ENCODE data around the gene CCL25.

Gene CCL25

DNA sequence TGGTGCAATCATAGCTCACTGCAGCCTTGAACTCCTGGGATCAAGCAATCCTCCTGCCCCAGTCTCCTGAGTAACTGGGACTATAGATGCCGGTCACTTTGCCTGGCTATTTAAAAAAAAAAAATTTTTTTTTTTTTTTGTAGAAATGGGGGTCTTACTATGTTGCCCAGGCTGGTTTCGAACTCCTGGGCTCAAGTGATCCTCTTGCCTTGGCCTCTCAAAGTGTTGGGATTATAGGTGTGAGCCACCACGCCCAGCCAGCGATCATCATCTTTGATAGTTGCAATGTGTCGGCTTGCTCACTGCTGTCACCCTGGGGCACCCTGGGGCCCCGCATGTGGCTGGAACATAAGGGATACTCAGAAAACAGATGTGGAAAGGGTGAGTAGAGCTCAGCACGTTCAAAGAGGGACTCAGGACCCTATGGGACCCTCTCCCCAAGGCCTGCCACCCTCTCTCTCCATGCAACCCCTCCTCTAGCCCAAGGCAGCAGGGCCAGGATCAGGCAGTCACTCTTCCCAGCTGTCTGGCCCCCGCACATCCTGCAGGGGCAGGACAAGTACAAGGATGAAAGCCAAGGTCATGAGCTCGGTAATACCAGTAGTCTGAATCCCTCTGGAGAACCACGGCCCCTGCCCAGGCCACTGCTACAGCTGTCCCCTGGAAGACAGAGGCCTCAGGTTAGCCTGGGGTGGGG is 6.5 kb upstream of the CCL25 start:
- no peak for DNase-seq

DNA sequence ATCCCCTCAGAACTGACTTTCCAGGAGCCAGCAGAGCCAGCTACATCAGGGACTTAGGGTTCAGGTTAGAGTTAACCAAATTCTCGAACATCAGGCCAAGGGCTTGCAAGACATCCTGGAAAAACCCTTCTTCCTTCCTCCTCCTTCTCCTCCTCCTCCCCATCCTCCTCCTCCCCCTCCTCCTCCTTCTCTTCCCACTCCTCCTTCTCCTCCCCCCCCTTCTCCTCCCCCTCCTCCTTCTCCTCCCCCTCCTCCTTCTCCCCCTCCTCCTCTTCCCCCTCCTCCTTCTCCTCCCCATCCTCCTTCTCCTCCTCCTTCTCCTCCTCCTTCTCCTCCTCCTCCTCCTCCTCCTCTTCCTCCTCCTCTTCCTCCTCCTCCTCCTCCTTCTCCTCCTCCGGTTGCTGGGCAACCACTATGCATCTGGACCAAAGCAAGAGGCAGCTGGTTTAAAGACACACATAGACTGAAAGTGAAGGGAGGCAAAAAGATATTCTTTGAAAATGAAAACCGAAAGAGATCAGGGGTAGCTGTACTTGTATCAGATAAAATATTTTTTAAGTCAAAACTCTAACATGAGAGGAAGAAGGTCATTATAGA is 5.9 kb upstream of the CCL25 start:
- no peak for DNase-seq

DNA sequence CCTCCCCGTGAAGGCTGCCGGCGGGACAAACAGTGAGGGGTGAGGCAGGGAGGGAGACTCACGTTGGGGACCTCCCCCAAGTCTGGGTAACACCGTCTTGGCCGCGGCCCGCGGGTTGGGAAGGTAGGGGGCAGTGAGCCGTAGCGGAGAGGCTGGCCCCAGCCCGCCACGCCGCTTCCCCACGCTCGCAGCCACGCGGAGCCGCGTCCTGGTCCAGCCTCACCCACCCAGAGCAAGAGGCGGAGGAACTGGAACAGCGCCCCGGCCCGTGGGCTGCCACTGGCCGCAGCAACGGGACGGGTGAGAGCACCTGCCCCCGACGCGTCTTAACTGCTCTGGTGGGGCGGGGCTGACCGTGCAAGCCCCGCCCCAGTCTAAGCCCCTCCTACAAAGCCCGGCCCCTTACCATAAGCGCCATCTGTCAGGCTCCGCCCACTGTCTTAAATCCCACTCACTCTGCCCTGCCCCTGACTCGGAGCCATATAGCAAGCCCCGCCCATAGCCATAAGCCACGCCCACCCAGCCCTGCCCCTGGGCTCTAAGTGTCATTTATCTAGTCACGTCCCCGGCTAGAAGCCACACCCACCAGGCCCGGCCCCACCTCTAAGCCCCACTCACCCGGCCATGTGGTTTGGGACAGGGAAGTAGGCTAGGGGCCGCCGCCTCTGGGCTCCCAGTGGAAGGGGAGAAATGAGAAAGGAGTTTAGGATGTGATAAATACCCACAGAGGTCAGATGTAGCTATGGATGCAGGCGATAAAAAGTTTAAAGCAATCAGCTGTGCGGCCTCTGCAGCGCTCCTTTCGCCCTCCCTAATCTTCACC is 2.1 kb upstream of the CCL25 start:
- DNase-seq, result peak; percentile 88

DNA sequence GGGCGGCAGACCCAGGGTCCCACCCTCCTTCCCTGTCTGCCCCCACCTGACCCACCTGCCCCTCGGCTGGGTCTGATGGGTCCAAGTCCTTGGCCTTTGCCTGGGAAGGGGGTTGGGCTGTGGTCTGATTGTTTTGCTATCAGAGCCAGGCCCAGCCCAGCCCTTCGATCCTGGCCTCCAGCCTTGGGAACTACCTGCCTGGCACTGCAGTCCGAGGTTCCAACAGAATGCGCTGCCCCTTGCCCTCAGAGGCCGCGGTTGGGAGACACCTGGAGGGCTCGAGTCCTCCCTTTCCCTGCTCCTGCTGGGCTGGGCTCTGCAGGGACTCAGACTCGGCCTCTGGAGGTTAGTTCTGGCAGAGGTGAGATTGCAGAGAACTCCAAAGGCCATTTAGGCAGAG is 1.6 kb downstream of the CCL25 start:
- DNase-seq, result no peak

DNA sequence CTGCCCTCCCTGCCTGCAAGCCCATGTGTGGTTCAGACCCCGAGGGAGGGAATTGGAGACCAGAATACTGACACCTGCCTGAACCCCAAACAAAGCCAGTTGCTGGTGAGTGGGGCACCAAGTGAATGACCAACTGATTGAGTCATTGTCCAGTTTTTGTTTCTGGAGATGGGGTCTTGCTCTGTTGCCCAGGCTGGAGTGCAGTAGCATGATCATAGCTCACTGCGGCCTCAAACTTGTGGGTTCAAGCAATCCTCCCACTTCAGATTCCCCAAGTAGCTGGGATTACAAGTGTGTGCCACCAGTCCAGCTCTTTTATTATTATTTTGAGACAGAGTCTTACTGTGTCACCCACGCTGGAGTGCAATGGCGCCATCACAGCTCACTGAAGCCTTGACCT is 4.0 kb downstream of the CCL25 start:
- no peak for DNase-seq

DNA sequence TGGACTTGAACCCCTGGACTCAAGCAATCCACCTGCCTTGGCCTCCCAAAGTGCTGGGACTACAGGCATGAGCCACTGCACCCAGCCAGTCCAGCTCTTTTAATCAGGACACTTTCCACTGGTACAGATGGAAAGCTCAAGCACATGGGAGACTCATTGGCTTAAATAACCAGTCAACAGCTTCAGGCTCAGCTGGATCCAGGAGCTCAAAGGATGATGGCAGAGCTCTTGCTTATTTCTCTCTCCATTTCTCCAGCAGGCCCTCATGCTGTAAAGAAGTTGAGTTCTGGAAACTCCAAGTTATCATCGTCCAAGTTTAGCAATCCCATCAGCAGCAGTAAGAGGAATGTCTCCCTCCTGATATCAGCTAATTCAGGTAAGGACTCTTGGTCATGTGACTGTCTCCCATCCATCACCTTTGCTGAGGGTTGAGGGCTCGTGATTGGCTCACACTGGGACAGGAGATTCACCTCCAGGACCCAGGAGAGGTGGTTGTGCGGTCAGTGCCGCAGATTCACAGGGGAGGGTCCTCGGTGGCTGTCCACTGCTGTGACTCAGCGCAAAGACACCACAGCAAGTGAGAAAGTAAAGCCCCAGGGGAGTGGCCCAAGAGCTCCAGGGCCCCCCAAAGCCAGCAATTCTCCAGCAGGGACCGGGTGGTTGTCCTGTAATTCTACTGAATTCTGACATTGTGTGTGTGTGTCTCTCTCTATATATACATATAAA is 5.1 kb downstream of the CCL25 start:
- no peak for DNase-seq

DNA sequence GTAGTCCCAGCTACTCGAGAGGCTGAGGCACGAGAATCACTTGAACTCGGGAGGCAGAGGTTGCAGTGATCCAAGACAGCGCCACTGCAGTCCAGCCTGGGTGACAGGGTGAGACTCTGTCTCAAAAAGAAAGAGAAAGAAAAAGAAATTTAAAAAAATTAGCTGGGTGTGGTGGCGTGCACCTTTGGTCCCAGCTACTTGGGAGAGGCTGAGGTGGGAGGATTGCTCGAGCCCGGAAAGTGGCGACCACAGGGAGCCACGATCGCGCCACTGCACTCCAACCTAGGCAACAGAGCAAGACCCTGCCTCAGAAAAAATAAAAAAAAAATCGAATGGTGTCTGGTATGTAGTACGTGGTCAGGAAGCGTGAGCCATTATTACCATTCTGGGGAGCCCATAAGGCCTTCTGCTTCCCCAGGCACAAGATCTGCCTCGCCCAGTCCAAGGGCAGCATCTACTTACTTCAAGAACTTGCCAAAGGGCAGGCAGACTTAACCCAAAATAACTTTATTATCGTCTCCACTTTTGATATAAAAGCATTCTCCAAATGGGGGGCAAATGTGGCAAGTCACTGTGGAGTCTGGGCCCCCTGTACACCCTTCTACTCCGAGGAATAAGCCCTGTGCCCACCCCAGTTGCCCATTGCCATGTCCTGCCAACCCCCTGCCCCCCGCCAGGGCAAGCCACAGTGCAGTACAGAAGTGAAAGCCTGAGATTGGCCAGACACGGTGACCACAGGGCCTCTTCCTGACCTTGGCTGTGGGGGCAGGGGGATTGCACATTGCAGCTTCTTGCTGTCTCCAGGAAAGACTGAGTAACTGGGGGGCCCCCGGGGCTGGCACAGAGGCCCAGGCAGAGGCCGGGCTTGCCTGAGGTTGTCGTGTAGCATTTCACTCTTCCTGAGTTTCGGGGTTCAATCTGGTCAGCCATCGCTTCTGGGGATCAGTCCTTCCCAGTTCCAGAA is 12.6 kb downstream of the CCL25 start:
- DNase-seq, result no peak

DNA sequence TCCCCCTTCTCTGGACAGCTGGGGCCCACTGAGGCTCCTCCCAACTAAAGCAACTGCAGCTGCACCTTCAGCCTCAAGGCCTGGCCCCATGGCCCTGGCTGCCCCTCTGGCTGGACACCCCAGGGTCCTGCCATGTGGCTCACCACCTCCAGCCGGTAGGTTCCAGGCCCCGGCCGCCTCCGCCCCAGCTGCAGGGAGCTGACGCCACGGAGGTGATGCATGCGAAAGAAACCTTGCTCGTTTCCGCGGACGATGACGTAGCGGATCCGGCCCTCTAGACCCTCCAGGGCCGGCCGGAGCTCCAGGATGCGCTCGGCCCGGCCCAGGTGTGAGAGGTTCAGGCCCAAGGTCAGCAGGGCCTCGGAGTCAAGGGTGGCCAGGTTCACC is 13.3 kb downstream of the CCL25 start:
- DNase-seq, result no peak

DNA sequence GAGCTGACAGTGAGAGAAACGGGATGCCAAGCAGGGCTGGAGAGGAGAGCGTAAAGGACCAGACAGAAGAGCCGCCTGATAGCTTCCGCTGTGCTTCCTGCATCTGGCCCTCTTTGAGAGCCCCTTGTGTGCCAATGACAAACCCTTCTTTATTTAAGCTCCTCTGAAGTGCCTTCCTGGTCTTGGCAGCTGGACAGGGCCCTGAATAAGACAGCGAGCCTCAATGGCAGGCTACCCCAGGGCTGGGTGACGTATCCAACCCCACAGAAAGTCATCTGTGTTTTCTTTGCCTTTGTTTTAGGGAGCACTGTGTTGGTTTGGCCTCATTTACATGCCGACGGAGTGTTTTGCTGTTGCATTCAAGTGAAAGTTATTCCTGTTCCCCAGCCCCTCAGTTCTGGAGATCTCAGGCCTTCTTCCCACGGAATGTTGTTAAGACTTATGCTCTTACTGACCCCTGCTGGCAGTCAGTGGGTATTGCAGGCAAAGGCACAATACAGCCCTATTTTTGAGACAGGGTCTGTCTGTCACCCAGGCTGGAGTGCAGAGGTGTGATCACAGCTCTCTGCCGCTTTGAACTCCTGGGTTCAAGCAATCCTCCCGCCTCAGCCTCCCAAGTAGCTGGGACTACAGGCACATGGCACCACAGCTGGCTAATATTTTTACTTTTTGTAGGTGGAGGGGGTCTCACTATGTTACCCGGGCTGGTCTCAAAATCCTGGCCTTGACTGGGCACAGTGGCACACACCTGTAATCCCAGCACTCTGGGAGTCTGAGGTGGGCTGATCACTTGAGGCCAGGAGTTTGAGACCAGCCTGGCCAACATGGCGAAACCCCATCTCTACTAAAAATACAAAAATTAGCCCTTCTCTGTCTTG is 16.8 kb downstream of the CCL25 start:
- DNase-seq, result no peak

DNA sequence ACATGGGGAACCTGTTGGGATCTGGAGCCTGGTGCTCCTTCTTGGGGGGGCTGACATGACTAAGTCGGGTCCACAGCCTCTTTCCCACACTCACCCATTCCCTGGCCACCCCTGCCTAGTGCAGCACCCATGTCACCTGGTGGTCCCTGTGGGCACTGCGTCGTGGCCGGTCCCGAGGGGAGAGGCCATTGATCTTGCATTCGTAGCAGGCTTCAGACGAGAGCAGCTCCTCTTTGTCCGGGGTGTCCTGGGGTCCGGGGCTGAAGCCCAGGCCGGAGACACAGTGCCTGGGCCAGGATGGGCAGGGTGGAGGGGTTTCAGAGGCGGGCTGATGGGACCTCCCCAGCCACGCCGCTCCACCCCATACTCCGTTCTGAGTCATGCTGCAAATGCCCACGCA is 19.4 kb downstream of the CCL25 start:
- no peak for DNase-seq

DNA sequence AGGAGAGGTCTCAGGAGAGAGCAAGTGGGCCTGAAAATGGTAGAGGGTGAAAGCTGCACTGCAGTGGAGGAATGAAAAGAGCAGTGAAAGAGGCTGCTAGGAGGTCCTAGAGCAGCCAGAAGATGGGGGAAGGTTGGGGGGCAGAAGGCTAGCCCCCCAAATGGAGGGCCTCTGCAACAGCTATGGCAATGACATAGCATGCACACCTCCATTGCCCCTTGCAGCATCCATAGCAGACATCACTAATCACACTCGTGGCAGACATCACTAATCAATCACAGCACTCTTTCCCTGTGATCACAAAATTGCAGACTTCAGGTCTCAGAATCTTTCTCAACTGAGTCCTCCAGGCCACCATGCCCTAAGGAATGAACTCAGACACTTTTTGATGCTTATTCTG is 21.9 kb downstream of the CCL25 start:
- no peak for DNase-seq

DNA sequence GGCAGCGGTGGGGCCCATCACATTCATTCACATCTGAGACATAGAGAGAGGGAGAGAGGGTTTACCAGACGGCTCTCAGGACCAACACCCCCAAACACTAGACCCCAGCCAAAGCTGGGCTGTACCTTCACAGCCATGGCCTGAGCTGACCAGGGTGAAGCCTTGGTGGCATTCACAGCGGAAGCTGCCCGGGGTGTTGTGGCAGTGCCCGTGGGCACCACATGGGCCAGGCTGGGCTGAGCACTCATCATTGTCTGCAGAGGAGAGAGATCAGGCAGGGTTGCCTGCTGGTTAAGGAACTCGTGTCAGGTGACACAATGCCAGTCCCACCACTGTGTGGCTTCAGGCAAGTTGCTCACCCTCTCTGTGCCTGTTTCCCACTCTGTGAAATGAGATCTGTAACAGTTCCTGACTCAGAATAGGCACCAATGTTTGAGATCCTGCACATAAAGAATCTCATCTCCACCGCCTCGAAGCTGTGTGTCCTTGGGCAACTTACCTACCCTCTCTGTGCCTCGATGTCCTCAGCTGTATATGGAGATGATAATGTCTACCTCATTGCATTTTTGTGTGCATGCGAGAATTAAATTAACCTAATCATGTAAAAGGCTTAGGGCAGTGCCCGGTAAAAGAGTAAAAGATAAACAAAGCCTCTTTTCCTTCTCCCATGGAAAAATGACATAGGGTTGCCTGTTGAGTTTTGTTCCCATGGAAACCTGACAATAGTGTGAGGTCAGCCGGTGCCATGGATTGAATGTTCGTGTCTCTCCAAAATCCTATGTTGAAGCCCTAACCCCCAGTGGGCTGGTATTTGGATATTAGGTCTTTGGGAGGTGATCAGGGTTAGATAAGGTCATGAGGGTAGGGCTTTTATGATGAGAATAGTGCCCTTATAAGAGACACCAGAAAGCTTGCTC is 22.9 kb downstream of the CCL25 start:
- no peak for DNase-seq

DNA sequence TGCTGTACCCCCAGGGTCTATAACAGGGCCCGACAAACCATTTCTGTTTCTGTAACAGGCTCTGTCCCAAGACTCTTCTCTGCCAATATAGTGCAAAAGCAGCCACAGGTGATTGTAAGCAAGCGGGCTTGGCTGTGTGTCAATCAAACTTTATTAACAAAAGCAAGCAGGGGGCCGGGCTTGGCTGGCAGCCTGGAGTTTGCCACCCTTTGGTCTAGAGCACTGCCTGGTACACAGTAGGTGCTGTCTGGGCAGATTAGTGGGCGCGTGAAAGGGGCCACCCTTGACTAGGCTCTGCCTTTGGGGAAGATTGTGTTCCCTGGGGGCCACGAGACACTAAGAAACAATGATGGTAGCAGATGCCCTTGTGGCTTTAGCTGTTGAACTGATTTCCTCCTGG is 27.4 kb downstream of the CCL25 start:
- no peak for DNase-seq

DNA sequence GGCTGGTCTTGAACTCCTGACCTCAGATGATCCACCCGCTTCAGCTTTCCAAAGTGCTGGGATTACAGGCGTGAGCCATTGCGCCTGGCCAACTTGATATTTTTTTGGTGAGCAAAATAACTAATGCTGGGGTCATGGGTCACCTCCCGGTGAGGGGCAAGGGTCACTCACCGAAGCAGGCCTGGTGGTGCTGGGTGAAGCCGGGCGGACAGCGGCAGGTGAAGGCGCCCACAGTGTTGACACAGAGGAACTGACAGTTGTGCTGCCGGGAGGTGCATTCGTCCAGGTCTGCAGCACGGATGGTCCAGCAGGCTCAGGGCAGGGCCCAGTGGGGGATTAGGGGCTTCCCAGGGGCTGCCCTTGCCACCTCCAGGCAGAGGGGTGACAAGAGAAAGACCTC is 28.3 kb downstream of the CCL25 start:
- DNase-seq, result no peak

DNA sequence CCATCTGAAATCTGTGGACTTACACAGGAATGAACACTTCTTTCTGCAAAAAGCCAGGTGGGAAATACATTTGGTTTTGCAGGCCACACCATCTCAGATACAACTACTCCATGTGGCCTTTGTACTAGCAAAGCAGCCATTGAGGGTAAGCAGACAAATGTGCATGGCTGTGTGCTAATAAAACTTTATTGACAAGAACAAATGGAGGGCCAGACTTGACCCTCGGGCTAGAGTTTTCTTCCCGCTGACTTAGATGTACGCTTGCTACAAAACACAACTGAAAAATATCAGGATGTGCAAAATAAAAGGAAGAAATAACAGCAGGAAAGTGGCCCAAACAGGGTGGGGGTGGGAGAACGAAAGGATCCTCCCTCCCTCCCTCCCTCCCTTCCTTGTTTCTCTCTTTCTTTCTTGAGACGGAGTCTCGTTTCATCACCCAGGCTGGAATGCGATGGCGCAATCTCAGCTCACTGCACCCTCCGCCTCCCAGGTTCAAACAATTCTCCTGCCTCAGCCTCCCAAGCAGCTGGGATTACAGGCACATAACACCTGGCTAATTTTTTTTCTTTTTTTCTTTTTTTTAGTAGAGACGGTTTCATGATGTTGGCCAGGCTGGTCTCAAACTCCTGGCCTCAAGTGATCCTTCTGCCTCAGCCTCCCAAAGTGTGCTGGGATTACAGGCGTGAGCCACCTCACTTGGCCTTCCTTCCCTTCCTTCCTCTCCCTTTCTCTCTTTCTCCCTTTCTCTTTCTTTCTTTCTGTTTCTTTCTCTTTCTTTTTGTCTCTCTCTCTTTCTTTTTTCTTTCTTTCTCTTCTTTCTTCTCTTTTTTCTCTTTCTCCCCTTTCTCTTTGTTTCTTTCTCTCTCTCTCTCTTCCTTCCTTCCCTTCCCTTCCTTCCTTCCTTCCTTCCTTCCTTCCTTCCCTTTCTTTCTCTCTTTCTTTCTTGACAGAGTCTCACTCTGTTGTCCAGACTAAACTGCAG is 29.3 kb downstream of the CCL25 start:
- DNase-seq, result no peak

DNA sequence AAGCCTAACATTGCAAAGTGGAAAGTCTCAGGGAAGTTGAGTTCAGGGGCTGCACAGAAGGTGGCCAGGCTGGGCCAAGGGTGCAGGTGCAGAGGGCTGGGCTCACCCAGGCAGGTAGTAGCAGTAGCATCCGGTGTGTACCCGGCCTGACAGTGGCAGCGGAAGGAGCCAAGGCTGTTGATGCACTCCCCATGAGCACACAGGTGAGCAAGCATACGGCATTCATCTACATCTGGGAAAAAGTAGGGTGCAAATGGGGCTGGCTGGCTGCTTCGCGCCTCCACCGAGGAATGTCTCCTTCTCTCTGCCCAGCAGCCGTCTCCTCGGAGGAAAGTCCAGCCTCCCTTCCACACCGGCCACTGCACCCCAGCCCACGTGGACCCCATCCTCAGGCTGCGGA is 30.6 kb downstream of the CCL25 start:
- no peak for DNase-seq

DNA sequence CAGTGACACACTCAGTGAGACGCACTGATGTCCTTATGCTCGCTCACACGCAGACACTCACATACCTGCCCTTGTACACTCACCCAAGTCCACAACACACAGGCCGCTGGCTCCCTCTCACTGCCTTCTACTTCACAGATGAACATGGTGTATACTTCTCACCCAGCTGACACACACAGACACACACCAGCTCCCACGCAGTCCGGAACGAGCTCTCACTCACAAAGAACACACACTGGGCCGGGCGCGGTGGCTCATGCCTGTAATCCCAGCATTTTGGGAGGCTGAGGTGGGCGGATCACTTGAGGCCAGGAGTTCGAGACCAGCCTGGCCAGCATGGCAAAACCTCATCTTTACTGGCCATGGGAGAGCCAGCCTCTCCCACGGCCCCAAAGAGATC is 31.6 kb downstream of the CCL25 start:
- no peak for DNase-seq

DNA sequence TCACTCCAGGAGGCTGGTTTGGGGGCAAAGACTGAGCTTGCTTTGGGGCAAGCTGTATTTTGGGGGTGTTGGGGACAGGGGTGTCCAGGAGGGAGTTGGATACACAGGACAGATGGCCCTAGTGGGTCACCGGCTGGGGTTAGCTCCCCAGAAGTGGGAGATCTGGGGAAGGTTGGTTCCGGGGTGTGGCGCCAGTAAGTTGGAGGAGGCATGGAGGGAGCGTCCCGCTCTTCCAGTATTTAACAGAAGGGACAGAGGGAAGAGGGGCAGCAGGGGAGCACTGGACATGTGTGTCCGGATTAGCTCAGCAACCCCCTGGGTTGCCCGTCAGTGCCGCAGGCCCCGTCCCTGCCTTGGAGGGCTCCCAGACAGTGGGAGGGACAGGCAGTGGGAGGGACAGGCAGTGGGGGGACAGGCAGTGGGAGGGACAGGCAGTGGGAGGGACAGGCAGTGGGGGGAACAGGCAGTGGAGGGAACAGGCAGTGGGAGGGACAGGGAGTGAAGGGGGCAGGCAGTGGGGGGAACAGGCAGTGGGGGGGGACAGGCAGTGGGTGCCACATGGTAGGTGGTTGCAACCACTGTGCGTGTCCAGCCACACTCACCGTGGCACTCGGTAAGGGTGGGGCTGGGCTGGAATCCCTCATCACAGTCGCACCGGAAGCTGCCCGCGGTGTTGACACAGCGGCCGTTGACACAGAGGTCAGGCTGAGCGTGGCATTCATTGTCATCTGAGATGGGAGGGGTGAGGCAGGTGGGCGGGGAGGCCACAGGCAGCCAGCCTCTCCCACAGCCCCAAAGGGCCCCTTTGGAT is 33.2 kb downstream of the CCL25 start:
- DNase-seq, result no peak

Data from CD4-positive, alpha-beta T cell treated with Interleukin-12 subunit alpha and Interleukin-12 subunit beta, for 1 hour (primary cell).